NT2/D1 (cell line): Measurements from ENCODE around the gene KSR1.

ENCODE experiments used
- SUZ12 ChIP-seq: IDR thresholded peaks from 2 replicates; pipeline ENCODE4 v1.6.1; 2011; ENCODE audit not compliant: insufficient read length, insufficient read depth; ENCODE audit errors: extremely low read depth
- YY1 ChIP-seq: IDR thresholded peaks from 2 replicates; pipeline ENCODE4 v1.6.1; 2011; ENCODE audit not compliant: insufficient read length, insufficient read depth
- ZNF274 ChIP-seq: IDR thresholded peaks from 2 replicates; pipeline ENCODE4 v1.6.1; 2011; ENCODE audit warnings: mild to moderate bottlenecking, low read depth, low read length

DNA sequence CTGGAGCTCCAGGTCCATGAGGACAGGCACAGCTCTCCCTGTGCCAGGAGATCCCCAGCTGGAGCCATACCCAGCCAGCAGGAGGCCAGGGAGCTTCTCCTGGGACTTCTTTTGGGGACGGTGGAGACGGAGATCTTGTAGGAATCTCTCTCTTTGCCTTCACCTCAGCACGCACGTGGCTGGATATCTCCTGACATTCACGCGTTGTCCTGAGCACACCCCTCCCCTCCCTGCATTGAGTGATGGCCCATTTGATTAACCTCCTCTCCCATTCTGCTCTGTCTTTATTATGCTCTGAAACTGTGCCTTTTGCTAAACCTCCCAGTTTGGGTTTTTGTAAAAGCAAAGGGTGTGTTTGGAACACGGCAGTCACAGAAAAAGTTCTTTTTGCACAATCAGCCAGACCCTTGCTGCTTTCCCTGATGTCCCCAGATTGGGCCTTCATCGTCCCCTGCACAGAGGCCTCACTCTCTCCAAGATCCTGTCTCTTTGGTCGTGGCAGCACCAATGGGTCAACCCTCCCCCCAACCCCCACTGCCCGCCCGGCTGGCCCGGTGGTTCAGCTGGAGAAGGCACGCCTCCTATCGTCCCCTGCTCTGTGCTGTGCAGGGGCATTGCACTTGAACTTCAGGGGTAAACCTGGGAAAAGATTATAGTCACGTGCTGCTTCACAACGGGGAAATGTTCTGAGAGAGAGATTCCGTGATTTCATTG is 142.2 kb downstream of the KSR1 start:
- TF ChIP-seq SUZ12 (no peak), ZNF274 (no peak), YY1 (no peak)
